HepG2 (cell line): ENCODE data around the gene RDH14. TPM values are rescaled to one million over a fixed set of nuclear protein-coding genes. Genes with fewer than 3 reads are reported as not detected.

Source experiments
- CEBPZ ChIP-seq: IDR thresholded peaks from 2 replicates; pipeline ENCODE4 v1.6.1; 2012; ENCODE audit warnings: low read length, improper control_type of control experiment
- FOXA3 ChIP-seq: IDR thresholded peaks from 2 replicates; pipeline ENCODE4 v1.6.1; 2016; ENCODE audit warnings: missing genetic modification reagents, missing compliant biosample characterization
- HCFC1 ChIP-seq: fragments of 150-350 bp; IDR thresholded peaks from 2 replicates; pipeline ENCODE4 v1.6.1; 2014; ENCODE audit warnings: low read depth, low read length
- HNRNPL ChIP-seq: fragments of 200-400 bp; formaldehyde crosslinking; IDR thresholded peaks from 2 replicates; pipeline ENCODE4 v1.6.1; 2017; ENCODE audit warnings: mild to moderate bottlenecking, low read depth, low read length
- KIAA2018 ChIP-seq: sonication (generic); formaldehyde crosslinking; IDR thresholded peaks from 2 replicates; pipeline ENCODE4 v1.5.0; 2020; ENCODE audit warnings: mild to moderate bottlenecking, missing genetic modification reagents, borderline replicate concordance
- KLF13 ChIP-seq: sonication (generic); formaldehyde crosslinking; IDR thresholded peaks from 2 replicates; pipeline ENCODE4 v1.4.0; 2020; ENCODE audit warnings: mild to moderate bottlenecking, missing genetic modification reagents
- PHF8 ChIP-seq: sonication (generic); formaldehyde crosslinking; IDR thresholded peaks from 2 replicates; pipeline ENCODE4 v1.5.0; 2020; ENCODE audit warnings: missing genetic modification reagents
- SOX6 ChIP-seq, 2 experiments: fragments of 450-650 bp in 1 of 2; sonication (generic) in 1 of 2; formaldehyde crosslinking in 1 of 2; IDR thresholded peaks; 2 replicates each; pipeline versions ENCODE4 v1.4.0 to v1.6.1; 2017 to 2020; ENCODE audit warnings: antibody characterized with exemption in 1 of 2, mild to moderate bottlenecking in 1 of 2, missing genetic modification reagents in 1 of 2
- TCF12 ChIP-seq, 2 experiments: fragments of 450-650 bp in 1 of 2; sonication (generic) in 1 of 2; formaldehyde crosslinking in 1 of 2; IDR thresholded peaks; 2 replicates each; pipeline versions ENCODE4 v1.6.1 to v1.8.0; 2017 to 2022; ENCODE audit warnings: antibody characterized with exemption in 1 of 2, mild to moderate bottlenecking in 1 of 2, missing genetic modification reagents in 1 of 2, moderate library complexity in 1 of 2
- USF2 ChIP-seq, 2 experiments: sonication (generic) in 1 of 2; formaldehyde crosslinking in 1 of 2; IDR thresholded peaks; 2 replicates each; pipeline versions ENCODE4 v1.5.1 to v1.6.1; 2011 to 2020; ENCODE audit warnings: borderline replicate concordance in 1 of 2, low read depth in 1 of 2, low read length in 1 of 2, mild to moderate bottlenecking in 1 of 2, missing genetic modification reagents in 1 of 2, moderate library complexity in 1 of 2
- ZFP1 ChIP-seq: IDR thresholded peaks from 2 replicates; pipeline ENCODE4 v1.6.1; 2016
- ZNF644 ChIP-seq: IDR thresholded peaks from 2 replicates; pipeline ENCODE4 v1.6.1; 2016; ENCODE audit warnings: low read depth
- ZNF768 ChIP-seq: sonication (generic); formaldehyde crosslinking; IDR thresholded peaks from 2 replicates; pipeline ENCODE4 v1.4.0; 2020; ENCODE audit warnings: missing genetic modification reagents
- polyA plus RNA-seq, 8 experiments: library from polyadenylated mRNA; depleted of rRNA in 3 of 8; stranded (reverse) in 7 of 8; unstranded in 1 of 8; fragments of >200 nt; fragmentation: Illumina TruSeq in 4 of 8; extraction: Trizol in 4 of 8; gene quantifications; 2 replicates each; pipeline versions ENCODE4 v1.2.1 to v1.2.3, GENCODE V29; 2011 to 2016; ENCODE audit warnings: low read depth in 4 of 8, missing spikeins in 1 of 8, mixed read lengths in 1 of 8; ENCODE audit not compliant: insufficient read depth in 1 of 8
- total RNA-seq, 5 experiments: library from RNA; depleted of rRNA; stranded (reverse); fragments of >200 nt; fragmentation: Illumina TruSeq; extraction: Trizol; gene quantifications; 2 replicates each; pipeline ENCODE4 v1.2.3, GENCODE V29; 2016; ENCODE audit warnings: low read depth in 1 of 5

RDH14 gene
- total and polyA plus RNA-seq, 2 of the 13 experiments (the other 11 are each of a cell fraction or from before 2014, with no cell fraction given) = 27.4 to 39.9 TPM

- TF ChIP-seq HCFC1 (peak; percentile 99), KLF13 (CRISPR knock-in tag) (no peak), KIAA2018 (peak; percentile 80; the same call in 1 of the 2 replicates), PHF8 (CRISPR knock-in tag) (peak; percentile 97), HNRNPL (0 out of 2 replicates have a peak, but pooled peaks have one; percentile 29), ZNF768 (CRISPR knock-in tag) (no peak; the same call in none of the 2 replicates), USF2 (IDR thresholded peaks at IDR 0.05; ENCODE audit: low read depth, low read length) (no peak), USF2 (CRISPR knock-in tag; IDR thresholded peaks at IDR 0.05; ENCODE audit: borderline replicate concordance) (peak; percentile 60), ZFP1 (CRISPR knock-in tag) (peak; percentile 59; the same call in 1 of the 2 replicates), ZNF644 (CRISPR knock-in tag) (no peak), CEBPZ (no peak), SOX6 (IDR thresholded peaks at IDR 0.05) (no peak), SOX6 (CRISPR knock-in tag; IDR thresholded peaks at IDR 0.05) (peak; percentile 72), FOXA3 (CRISPR knock-in tag) (peak; percentile 64), TCF12 (IDR thresholded peaks at IDR 0.05) (no peak), TCF12 (CRISPR knock-in tag; IDR thresholded peaks at IDR 0.05) (no peak; the same call in 1 of the 2 replicates)
These were observed at the start of gene RDH14 (continued) for GRCh38 chr2:18560031-18560796.
